Transverse colon (tissue), 4 donors: ENCODE measurements around the gene SERGEF. TPM values are rescaled to one million over a fixed set of nuclear protein-coding genes. Genes with fewer than 3 reads are reported as not detected.

Source experiments
- DNase-seq: peaks from one replicate; pipeline ENCODE4 v3.0.0-alpha.2; 2019
- H3K27ac ChIP-seq, 4 donors: fragments of 200-600 bp; sonication (generic); 2 replicates each; pipeline ENCODE4 v1.5.1; 2016 to 2018; ENCODE audit warnings: inconsistent platforms in 4 of 4
- H3K27me3 ChIP-seq: fragments of 200-600 bp; sonication (generic); 2 replicates; pipeline ENCODE4 v1.5.1; 2017; ENCODE audit warnings: inconsistent platforms
- H3K36me3 ChIP-seq, 4 donors: fragments of 200-600 bp; sonication (generic); 2 replicates each; pipeline ENCODE4 v1.5.1; 2017 to 2019; ENCODE audit warnings: inconsistent platforms in 4 of 4
- H3K4me1 ChIP-seq, 4 donors: fragments of 200-600 bp; sonication (generic); 2 replicates each; pipeline ENCODE4 v1.5.1; 2017 to 2020; ENCODE audit warnings: inconsistent platforms in 4 of 4
- H3K4me3 ChIP-seq, 4 donors: fragments of 200-600 bp; sonication (generic); 1 replicate in 1 of 4; 2 replicates in 3 of 4; pipeline versions ENCODE4 v1.5.1 to v1.6.1; 2017 to 2019; ENCODE audit warnings: inconsistent platforms in 4 of 4
- H3K9me3 ChIP-seq, 2 donors: fragments of 200-600 bp; sonication (generic); 2 replicates each; pipeline ENCODE4 v1.5.1; 2017 to 2019; ENCODE audit warnings: inconsistent platforms in 2 of 2
- CTCF ChIP-seq, 5 experiments: fragments of 200-600 bp in 3 of 5; fragments of 450-650 bp in 2 of 5; sonication (generic) in 3 of 5; IDR thresholded peaks; 1 replicate in 2 of 5; 2 replicates in 3 of 5; pipeline ENCODE4 v1.5.1; 2016 to 2017; ENCODE audit warnings: antibody characterized with exemption in 5 of 5, inconsistent platforms in 3 of 5, mild to moderate bottlenecking in 2 of 5, moderate library complexity in 1 of 5
- EP300 ChIP-seq: sonication (generic); formaldehyde crosslinking; IDR thresholded peaks from one replicate; pipeline ENCODE4 v1.6.1; 2017; ENCODE audit warnings: antibody characterized with exemption, low read depth
- POLR2A ChIP-seq: fragments of 450-650 bp; IDR thresholded peaks from one replicate; pipeline ENCODE4 v1.6.1; 2016; ENCODE audit warnings: antibody characterized with exemption, mild to moderate bottlenecking, moderate library complexity
- POLR2AphosphoS5 ChIP-seq, 3 donors: sonication (generic); formaldehyde crosslinking; IDR thresholded peaks; one replicate each; pipeline ENCODE4 v1.6.1; 2016; ENCODE audit warnings: antibody characterized with exemption in 3 of 3
- WGBS, 2 donors: methylation state at CpG; one replicate each; pipeline ENCODE4 v1.1.5; 2018; ENCODE audit warnings: low coverage in 1 of 2; 5-methylcytosine and 5-hydroxymethylcytosine counted together
- in situ Hi-C, 4 donors: fragments of 200-750 bp; cut with MboI; loops; one replicate each; pipeline versions ENCODE4 v1.15.0 to v1.15.1; 2017; ENCODE audit warnings: low sequenced_read_pairs in 3 of 4, low pct_ligation_motif_present in 1 of 4, low pct_unique_long_range_greater_than_20kb in 1 of 4
- intact Hi-C: fragments of 100-400 bp; cut with DNase I; formaldehyde crosslinking; loops from one replicate; pipeline ENCODE4 v1.15.1; 2023; ENCODE audit warnings: low total_unique reads
- total RNA-seq, 4 donors: library from RNA; depleted of rRNA; stranded (reverse); fragments of >200 nt; gene quantifications; one replicate each; pipeline ENCODE4 v1.1.0, GENCODE V29; 2016

Gene SERGEF
- total RNA-seq, 4 donors from 2014 or later: 11.6 to 28.9 (median 19.1) TPM

GRCh38 chr11:17773674-17774073, 239.2 kb downstream of the SERGEF start:
- Histone ChIP-seq H3K27me3 (no peaks in the 10 kb centered on the region), H3K9me3 (no peaks in the 10 kb centered on the region), H3K27ac (no peak overlapping the region), H3K4me1 (peaks cover 3 to 13% (median 10%) of the 10 kb centered on the region in 4 donors), H3K36me3 (no peaks in the 10 kb centered on the region), H3K4me3 (no peak overlapping the region)
- TF ChIP-seq POLR2AphosphoS5 (IDR thresholded peaks at IDR 0.05) (no peak), POLR2A (no peak), CTCF (IDR thresholded peaks at IDR 0.05) (no peak), EP300 (no peak)
- WGBS, 2 donors: 96% methylated on average over 6 of the region's 6 CpGs; no CpG with 5 or more reads in 1 of the 2 donors
- intact Hi-C loops: no loop called here
- in situ Hi-C loops: no loop called here
- DNase-seq: no peak

DNA sequence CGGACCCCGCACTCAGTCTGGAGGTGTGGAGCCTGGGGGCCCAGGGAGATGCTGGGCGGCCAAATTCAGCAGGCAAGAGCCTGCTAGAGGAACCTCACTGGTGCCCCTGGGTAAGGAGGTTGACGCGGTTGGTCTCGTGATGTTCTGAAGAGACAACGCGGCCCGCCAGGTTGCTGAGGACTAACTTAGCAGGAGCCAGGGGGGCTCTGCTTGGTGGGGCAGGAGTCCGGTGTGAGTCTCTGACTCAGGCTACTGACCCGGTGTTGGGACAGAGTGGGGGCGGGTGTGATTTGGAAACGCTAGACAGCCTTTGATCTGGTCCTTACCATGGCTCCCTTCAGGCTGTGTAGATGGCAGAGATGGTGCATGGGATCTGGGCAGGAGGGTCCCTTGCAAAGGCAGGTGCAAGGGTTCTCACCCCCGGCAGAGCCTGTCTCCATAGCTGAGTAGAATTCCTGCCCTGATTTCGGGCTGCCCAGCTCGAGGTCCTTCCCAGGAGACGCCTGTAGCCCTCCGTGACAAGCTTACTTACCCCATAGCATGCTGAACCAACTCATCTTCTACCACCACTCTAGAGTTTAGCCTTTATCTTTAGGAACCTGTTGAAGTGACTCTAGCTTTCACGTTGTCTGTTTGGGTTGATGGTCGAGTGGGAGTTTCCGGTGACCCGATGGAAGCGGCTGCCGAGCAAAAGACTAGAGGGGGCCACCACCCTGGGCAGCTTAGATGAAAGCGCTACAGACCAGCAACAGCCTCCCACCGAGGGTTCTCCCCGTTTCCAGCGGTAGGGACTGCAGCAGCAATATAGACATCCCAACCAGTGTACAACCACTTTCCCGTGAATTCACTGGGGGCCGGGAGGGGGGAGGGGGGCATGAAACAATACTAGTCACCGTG, 239.9 kb downstream of the SERGEF start:
- Histone ChIP-seq H3K9me3 (no peaks in the 10 kb centered on the region), H3K4me1 (peaks cover 3 to 13% (median 10%) of the 10 kb centered on the region in 4 donors), H3K36me3 (no peaks in the 10 kb centered on the region), H3K27ac (no peak overlapping the region), H3K4me3 (no peak overlapping the region), H3K27me3 (no peaks in the 10 kb centered on the region)
- DNase-seq: no peak
- intact Hi-C loops (no loop called here), in situ Hi-C loops (no loop called here)
- WGBS, 2 donors: 90% methylated on average over 31 of the region's 31 CpGs; no CpG with 5 or more reads in 1 of the 2 donors
- TF ChIP-seq POLR2AphosphoS5 (IDR thresholded peaks at IDR 0.05): no peak
- TF ChIP-seq EP300: no peak
- no peak for TF ChIP-seq POLR2A
- no peak for TF ChIP-seq CTCF (IDR thresholded peaks at IDR 0.05)

DNA sequence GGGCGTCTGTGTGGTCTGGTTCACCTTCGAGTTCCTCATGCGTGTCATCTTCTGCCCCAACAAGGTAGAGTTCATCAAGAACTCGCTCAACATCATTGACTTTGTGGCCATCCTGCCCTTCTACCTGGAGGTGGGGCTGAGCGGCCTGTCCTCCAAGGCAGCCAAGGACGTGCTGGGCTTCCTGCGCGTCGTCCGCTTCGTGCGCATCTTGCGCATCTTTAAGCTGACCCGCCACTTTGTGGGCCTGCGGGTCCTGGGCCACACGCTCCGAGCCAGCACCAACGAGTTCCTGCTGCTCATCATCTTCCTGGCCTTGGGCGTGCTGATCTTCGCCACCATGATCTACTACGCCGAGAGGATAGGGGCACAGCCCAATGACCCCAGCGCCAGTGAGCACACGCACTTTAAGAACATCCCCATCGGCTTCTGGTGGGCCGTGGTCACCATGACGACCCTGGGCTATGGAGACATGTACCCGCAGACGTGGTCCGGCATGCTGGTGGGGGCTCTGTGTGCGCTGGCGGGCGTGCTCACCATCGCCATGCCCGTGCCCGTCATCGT, 240.9 kb downstream of the SERGEF start:
- TF ChIP-seq POLR2A (no peak), POLR2AphosphoS5 (IDR thresholded peaks at IDR 0.05) (no peak), EP300 (no peak), CTCF (IDR thresholded peaks at IDR 0.05) (no peak)
- Histone ChIP-seq H3K4me3 (no peak overlapping the region), H3K27me3 (no peaks in the 10 kb centered on the region), H3K36me3 (no peaks in the 10 kb centered on the region), H3K27ac (no peak overlapping the region), H3K9me3 (no peaks in the 10 kb centered on the region), H3K4me1 (peaks cover 3 to 13% (median 10%) of the 10 kb centered on the region in 4 donors)
- DNase-seq: no peak
- WGBS, 2 donors: 90 to 96% methylated on average over 6 to 37 of the region's 37 CpGs
- intact Hi-C loops: no loop called here
- in situ Hi-C loops: no loop called here

GRCh38 chr11:17771415-17771814, 241.4 kb downstream of the SERGEF start:
- TF ChIP-seq POLR2AphosphoS5 (IDR thresholded peaks at IDR 0.05) (no peak), EP300 (no peak), POLR2A (no peak), CTCF (IDR thresholded peaks at IDR 0.05) (no peak)
- peaks cover 3 to 13% (median 10%) of the 10 kb centered on the region in 4 donors for H3K4me1 ChIP-seq
- in situ Hi-C loops (no loop called here), intact Hi-C loops (no loop called here)
- no peak overlapping the region for H3K4me3 ChIP-seq
- no peak overlapping the region for H3K27ac ChIP-seq
- WGBS, 2 donors: 93 to 100% methylated on average over 6 to 17 of the region's 17 CpGs
- no peak for DNase-seq
- no peaks in the 10 kb centered on the region for H3K36me3 ChIP-seq
- no peaks in the 10 kb centered on the region for H3K9me3 ChIP-seq
- H3K27me3 ChIP-seq: no peaks in the 10 kb centered on the region
